Neuronal stem cell (in vitro differentiated cells): ENCODE measurements around the gene DTNBP1.
"Not testable (repeated sequence)": the region's sequence is repeated elsewhere in the genome, so short reads cannot be mapped to it uniquely, and the experiment has no call there.

ENCODE experiments used
- DNase-seq: peaks from one replicate; pipeline ENCODE4 v3.0.0-alpha.2; 2013; ENCODE audit warnings: low spot score
- H2AFZ ChIP-seq: one replicate; pipeline ENCODE4 v1.6.1; 2013; ENCODE audit warnings: mild to moderate bottlenecking, low read length, inconsistent platforms
- H2AK5ac ChIP-seq: 2 replicates; pipeline ENCODE4 v1.6.1; 2013; ENCODE audit warnings: low read depth, mild to moderate bottlenecking, inconsistent platforms, low read length, moderate library complexity, mixed read lengths
- H2BK120ac ChIP-seq: 2 replicates; pipeline ENCODE4 v1.6.1; 2013; ENCODE audit warnings: low read depth, mild to moderate bottlenecking, inconsistent platforms, low read length, moderate library complexity, mixed read lengths
- H2BK12ac ChIP-seq: one replicate; pipeline ENCODE4 v1.6.1; 2013; ENCODE audit warnings: low read length, inconsistent platforms
- H2BK15ac ChIP-seq: 2 replicates; pipeline ENCODE4 v1.6.1; 2013; ENCODE audit warnings: mild to moderate bottlenecking, low read length, inconsistent platforms, mixed read lengths
- H2BK5ac ChIP-seq: one replicate; pipeline ENCODE4 v1.6.1; 2013; ENCODE audit warnings: inconsistent platforms, mild to moderate bottlenecking, low read length, moderate library complexity
- H3K14ac ChIP-seq: one replicate; pipeline ENCODE4 v1.6.1; 2013; ENCODE audit warnings: low read length, inconsistent platforms
- H3K18ac ChIP-seq: 2 replicates; pipeline ENCODE4 v1.6.1; 2013; ENCODE audit warnings: low read length, inconsistent platforms
- H3K23ac ChIP-seq: 2 replicates; pipeline ENCODE4 v1.6.1; 2013; ENCODE audit warnings: low read depth, mild to moderate bottlenecking, mixed read lengths, low read length, inconsistent platforms; ENCODE audit not compliant: poor library complexity
- H3K27ac ChIP-seq: replicated peaks from 3 replicates; pipeline ENCODE4 v1.5.1; 2013; ENCODE audit warnings: low read length, inconsistent platforms
- H3K27me3 ChIP-seq, 3 experiments: 2 replicates each; pipeline ENCODE4 v1.6.1; 2013; ENCODE audit warnings: low read length in 3 of 3, mild to moderate bottlenecking in 2 of 3, inconsistent platforms in 1 of 3, low read depth in 1 of 3, mixed read lengths in 1 of 3, moderate library complexity in 1 of 3; ENCODE audit not compliant: control insufficient read depth in 3 of 3, insufficient read depth in 3 of 3
- H3K36me3 ChIP-seq, 2 donors: replicated peaks in 1 of 2; 2 replicates each; pipeline ENCODE4 v1.6.1; 2013; ENCODE audit warnings: low read length in 2 of 2; ENCODE audit not compliant: control insufficient read depth in 2 of 2, insufficient read depth in 2 of 2
- H3K4ac ChIP-seq: 2 replicates; pipeline ENCODE4 v1.6.1; 2013; ENCODE audit warnings: inconsistent platforms, mild to moderate bottlenecking, low read length, moderate library complexity
- H3K4me1 ChIP-seq, 2 donors: 1 replicate in 1 of 2; 2 replicates in 1 of 2; pipeline ENCODE4 v1.6.1; 2013; ENCODE audit warnings: low read length in 2 of 2, low read depth in 1 of 2; ENCODE audit not compliant: control insufficient read depth in 2 of 2, insufficient read depth in 1 of 2
- H3K4me2 ChIP-seq: one replicate; pipeline ENCODE4 v1.6.1; 2013; ENCODE audit warnings: mild to moderate bottlenecking, low read length, inconsistent platforms; ENCODE audit not compliant: insufficient read depth, poor library complexity, severe bottlenecking
- H3K4me3 ChIP-seq, 2 donors: 2 replicates each; pipeline ENCODE4 v1.5.1; 2013; ENCODE audit warnings: low read length in 2 of 2, mild to moderate bottlenecking in 2 of 2, inconsistent platforms in 1 of 2, moderate library complexity in 1 of 2
- H3K79me1 ChIP-seq: one replicate; pipeline ENCODE4 v1.6.1; 2013; ENCODE audit warnings: low read depth, mild to moderate bottlenecking, inconsistent platforms, low read length, moderate library complexity
- H3K9ac ChIP-seq: one replicate; pipeline ENCODE4 v1.6.1; 2013; ENCODE audit warnings: mild to moderate bottlenecking, low read depth, low read length, inconsistent platforms; ENCODE audit not compliant: poor library complexity
- H3K9me3 ChIP-seq, 2 donors: replicated peaks in 1 of 2; 2 replicates each; pipeline versions ENCODE3 to v1.6.1; 2013; ENCODE audit warnings: low read length in 2 of 2, mild to moderate bottlenecking in 2 of 2, inconsistent platforms in 1 of 2, low read depth in 1 of 2, mixed read lengths in 1 of 2, moderate library complexity in 1 of 2; ENCODE audit not compliant: control insufficient read depth in 2 of 2, insufficient read depth in 1 of 2
- H4K8ac ChIP-seq: one replicate; pipeline ENCODE4 v1.6.1; 2013; ENCODE audit warnings: low read depth, mild to moderate bottlenecking, inconsistent platforms, low read length, moderate library complexity
- H4K91ac ChIP-seq: one replicate; pipeline ENCODE4 v1.6.1; 2013; ENCODE audit warnings: low read length, low read depth, mild to moderate bottlenecking, inconsistent platforms; ENCODE audit not compliant: poor library complexity
- WGBS, 2 donors: extraction: QIAGEN DNeasy Blood & Tissue Kit; methylation state at CpG; one replicate each; pipeline ENCODE4 v1.1.7; 2013; ENCODE audit warnings: missing lambda C conversion rate in 2 of 2, mixed read lengths in 1 of 2; ENCODE audit not compliant: insufficient read length in 2 of 2, insufficient replicate concordance in 1 of 2; ENCODE audit errors: extremely low coverage in 2 of 2; 5-methylcytosine and 5-hydroxymethylcytosine counted together

Gene DTNBP1

DNA sequence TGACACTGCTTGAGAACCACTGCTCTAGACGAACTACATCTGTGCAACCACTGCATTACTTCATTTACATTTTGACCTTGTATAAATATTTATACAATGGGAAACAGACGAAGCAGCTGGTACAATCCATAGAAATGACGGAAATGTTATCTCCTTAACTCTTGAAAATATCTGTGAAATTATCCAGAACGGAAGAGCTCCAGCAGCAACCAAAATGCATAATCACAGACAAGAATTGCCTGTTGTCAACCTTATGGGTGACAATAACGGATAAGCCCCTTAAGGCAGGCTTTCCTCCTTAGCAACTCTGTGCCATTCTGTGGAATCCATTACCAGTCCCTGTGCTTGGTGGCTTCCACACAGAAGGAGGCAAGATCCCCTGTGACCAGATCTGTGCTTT is 115.4 kb downstream of the DTNBP1 start:
- no peak overlapping the region for H3K14ac ChIP-seq
- no peak overlapping the region for H3K23ac ChIP-seq
- H2BK15ac ChIP-seq: no peak overlapping the region
- H2BK120ac ChIP-seq: no peak overlapping the region
- H3K4me3 ChIP-seq: no peak overlapping the region
- no peak overlapping the region for H2BK5ac ChIP-seq
- H3K4ac ChIP-seq: no peak overlapping the region
- H3K4me1 ChIP-seq: peaks cover 9 to 11% of the 10 kb centered on the region in 2 donors
- H3K9me3 ChIP-seq: peaks cover 2 to 6% of the 10 kb centered on the region in 2 donors
- H4K8ac ChIP-seq: no peak overlapping the region
- WGBS, 2 donors: no CpG with 5 or more reads among the region's 5 CpGs
- no peak overlapping the region for H3K18ac ChIP-seq
- H3K4me2 ChIP-seq: no peak overlapping the region
- H3K36me3 ChIP-seq: no peaks in the 10 kb centered on the region
- H2BK12ac ChIP-seq: no peak overlapping the region
- H4K91ac ChIP-seq: no peak overlapping the region
- no peak overlapping the region for H3K27ac ChIP-seq
- no peaks in the 10 kb centered on the region for H3K27me3 ChIP-seq
- no peak overlapping the region for H2AK5ac ChIP-seq
- H3K79me1 ChIP-seq: peaks cover 2% of the 10 kb centered on the region
- no peak for DNase-seq
- H3K9ac ChIP-seq: no peak overlapping the region
- H2AFZ ChIP-seq: no peak overlapping the region

DNA sequence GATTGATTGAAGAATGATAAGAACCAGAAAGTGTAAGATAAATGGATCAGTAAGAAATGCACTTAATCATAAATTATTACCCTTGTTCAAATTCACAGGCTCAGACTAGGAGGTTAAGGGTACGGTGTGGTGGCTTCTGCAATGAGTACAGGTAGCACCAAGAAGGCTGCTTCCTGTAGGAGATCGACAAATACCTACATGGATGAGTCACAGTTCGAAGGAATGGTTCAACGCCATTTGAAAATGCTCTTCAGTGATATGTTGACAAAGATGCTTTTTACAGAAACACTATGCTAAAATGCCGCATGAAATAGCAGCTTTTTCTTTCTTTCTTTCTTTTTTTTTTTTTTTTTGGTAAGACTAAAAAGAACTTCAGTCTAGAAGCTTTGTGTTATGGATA is 116.2 kb downstream of the DTNBP1 start:
- Histone ChIP-seq H3K18ac (no peak overlapping the region), H3K14ac (no peak overlapping the region), H3K4ac (no peak overlapping the region), H2BK120ac (no peak overlapping the region), H3K4me3 (no peak overlapping the region), H3K36me3 (no peaks in the 10 kb centered on the region), H3K9ac (no peak overlapping the region), H3K4me2 (no peak overlapping the region), H3K9me3 (peaks cover 2 to 6% of the 10 kb centered on the region in 2 donors), H3K27ac (no peak overlapping the region), H3K4me1 (peaks cover 6 to 7% of the 10 kb centered on the region in 2 donors), H3K79me1 (peaks cover 2% of the 10 kb centered on the region), H4K91ac (no peak overlapping the region), H4K8ac (no peak overlapping the region), H2AK5ac (no peak overlapping the region), H3K27me3 (no peaks in the 10 kb centered on the region), H3K23ac (no peak overlapping the region), H2BK12ac (no peak overlapping the region), H2AFZ (no peak overlapping the region), H2BK15ac (no peak overlapping the region), H2BK5ac (no peak overlapping the region)
- DNase-seq: no peak
- WGBS, 2 donors: no CpG with 5 or more reads among the region's 5 CpGs

- no peaks in the 10 kb centered on the region for H3K4me1 ChIP-seq
- H2AK5ac ChIP-seq: no peak overlapping the region
- no peak overlapping the region for H3K14ac ChIP-seq
- no peak overlapping the region for H2BK15ac ChIP-seq
- no peak overlapping the region for H4K91ac ChIP-seq
- WGBS, 2 donors: no CpG with 5 or more reads among the region's 4 CpGs
- no peak overlapping the region for H2BK120ac ChIP-seq
- H3K27ac ChIP-seq: no peak overlapping the region
- H3K9me3 ChIP-seq: peaks cover 2 to 6% of the 10 kb centered on the region in 2 donors
- H3K9ac ChIP-seq: no peak overlapping the region
- H2AFZ ChIP-seq: no peak overlapping the region
- no peaks in the 10 kb centered on the region for H3K27me3 ChIP-seq
- no peak overlapping the region for H2BK12ac ChIP-seq
- H3K23ac ChIP-seq: no peak overlapping the region
- H3K4ac ChIP-seq: no peak overlapping the region
- no peak for DNase-seq
- H3K4me3 ChIP-seq: no peak overlapping the region
- no peak overlapping the region for H3K18ac ChIP-seq
- no peak overlapping the region for H3K4me2 ChIP-seq
- H3K36me3 ChIP-seq: no peaks in the 10 kb centered on the region
- no peak overlapping the region for H2BK5ac ChIP-seq
- H3K79me1 ChIP-seq: peaks cover 2% of the 10 kb centered on the region
- no peak overlapping the region for H4K8ac ChIP-seq
Measured at GRCh38 chr6:15544321-15544900, 118.4 kb downstream of the DTNBP1 start.

GRCh38 chr6:15543332-15543917 is 119.4 kb downstream of the DTNBP1 start:
- H3K79me1 ChIP-seq, H3K14ac ChIP-seq, H3K4ac ChIP-seq, H3K23ac ChIP-seq, H3K4me2 ChIP-seq, H2BK5ac ChIP-seq, H4K8ac ChIP-seq, H3K36me3 ChIP-seq, H3K27me3 ChIP-seq, H3K4me1 ChIP-seq, DNase-seq, H2BK15ac ChIP-seq, H2AK5ac ChIP-seq, H3K4me3 ChIP-seq, H3K27ac ChIP-seq, H2BK12ac ChIP-seq, H2BK120ac ChIP-seq, H3K18ac ChIP-seq, H2AFZ ChIP-seq, H3K9ac ChIP-seq, H3K9me3 ChIP-seq, H4K91ac ChIP-seq: not testable (repeated sequence)
- no CpG with 5 or more reads among the region's 5 CpGs for WGBS, 2 donors
